ENCODE results near the gene GLMN.

The GLMN gene

DNA sequence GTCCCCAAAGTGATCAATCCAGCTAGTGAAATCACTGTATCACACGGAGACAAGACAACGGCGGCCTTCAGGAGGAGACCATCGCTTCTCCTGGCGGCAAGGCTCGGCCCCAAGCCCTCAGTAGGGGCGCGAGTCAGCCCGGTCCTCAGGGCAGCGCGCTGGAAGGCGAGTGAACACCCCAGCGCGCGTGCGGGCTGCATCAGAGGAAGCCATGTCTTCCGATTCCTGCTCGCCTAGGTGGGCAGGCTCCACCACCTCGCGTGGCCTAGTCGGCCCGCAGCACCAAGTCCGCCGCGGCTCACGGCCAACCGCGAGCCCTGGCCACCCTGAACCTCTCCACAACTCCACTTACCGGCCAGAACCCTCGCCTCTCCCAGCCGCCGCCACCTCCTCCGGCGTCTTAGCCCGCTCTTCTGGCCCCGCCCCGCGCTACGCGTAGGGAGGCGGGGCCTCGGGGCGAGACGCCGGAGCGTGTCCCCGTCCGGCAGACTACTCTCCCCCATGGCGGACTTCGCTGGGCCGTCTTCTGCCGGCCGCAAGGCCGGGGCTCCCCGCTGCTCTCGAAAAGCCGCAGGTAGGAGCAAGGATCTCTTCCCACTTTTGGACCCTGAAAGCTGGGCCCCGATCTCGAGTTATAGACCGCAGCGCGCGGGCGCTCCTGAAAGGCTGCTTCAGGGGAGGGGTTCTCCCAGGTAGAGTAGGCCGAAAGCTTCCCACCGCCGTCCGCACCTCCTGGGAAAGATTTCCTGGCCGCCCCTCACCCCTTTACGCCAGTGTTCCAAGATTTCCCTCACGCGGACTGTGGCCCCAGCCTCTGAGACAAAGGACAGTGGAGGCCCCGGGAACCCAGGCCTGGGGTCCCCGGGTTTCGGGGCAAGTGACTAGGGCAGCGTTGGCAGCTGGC is at the start of gene GLMN, which contains the start of gene RPAP2:
GLMN (minus strand) TSS at position 415 of the 904 bp plus-strand sequence. CDS start 988 bp downstream, outside the sequence.
RPAP2 (plus strand) TSS at position 487 of the 904 bp plus-strand sequence; CDS start at position 502, 15 bp downstream.
- Histone ChIP-seq H3K9me3 (ENCODE audit: control insufficient read depth in 2 of 2, low read length in 2 of 2) (no peaks in the 10 kb centered on the region), H3K36me3 (ENCODE audit: control insufficient read depth in 2 of 2, insufficient read depth in 2 of 2, low read length in 2 of 2) (peaks cover 0 to 4% of the 10 kb centered on the region in 2 donors), H3K27me3 (ENCODE audit: control insufficient read depth in 1 of 2, insufficient read depth in 2 of 2, low read length in 2 of 2) (no peaks in the 10 kb centered on the region), H3K4me3 (ENCODE audit: low read length in 2 of 2) (peak within 1 kb of the TSS; percentile 86 to 92), H3K27ac (ENCODE audit: low read length) (peak within 1 kb of the TSS; percentile 77), H3K4me1 (ENCODE audit: control insufficient read depth, insufficient read depth, low read length) (peaks cover 5% of the 10 kb centered on the region), H3K9ac (ENCODE audit: low read length in 2 of 2) (peak within 1 kb of the TSS; percentile 86 to 91)

- Histone ChIP-seq H3K9ac (ENCODE audit: low read length in 2 of 2) (no peak overlapping the region), H3K4me3 (ENCODE audit: low read length in 2 of 2) (no peak overlapping the region), H3K27me3 (ENCODE audit: control insufficient read depth in 1 of 2, insufficient read depth in 2 of 2, low read length in 2 of 2) (no peaks in the 10 kb centered on the region), H3K36me3 (ENCODE audit: control insufficient read depth in 2 of 2, insufficient read depth in 2 of 2, low read length in 2 of 2) (peaks cover 10 to 21% of the 10 kb centered on the region in 2 donors), H3K4me1 (ENCODE audit: control insufficient read depth, insufficient read depth, low read length) (no peaks in the 10 kb centered on the region), H3K27ac (ENCODE audit: low read length) (no peak overlapping the region), H3K9me3 (ENCODE audit: control insufficient read depth in 2 of 2, low read length in 2 of 2) (no peaks in the 10 kb centered on the region)
These were observed 48.3 kb upstream of the GLMN start for GRCh38 chr1:92346866-92347640.

DNA sequence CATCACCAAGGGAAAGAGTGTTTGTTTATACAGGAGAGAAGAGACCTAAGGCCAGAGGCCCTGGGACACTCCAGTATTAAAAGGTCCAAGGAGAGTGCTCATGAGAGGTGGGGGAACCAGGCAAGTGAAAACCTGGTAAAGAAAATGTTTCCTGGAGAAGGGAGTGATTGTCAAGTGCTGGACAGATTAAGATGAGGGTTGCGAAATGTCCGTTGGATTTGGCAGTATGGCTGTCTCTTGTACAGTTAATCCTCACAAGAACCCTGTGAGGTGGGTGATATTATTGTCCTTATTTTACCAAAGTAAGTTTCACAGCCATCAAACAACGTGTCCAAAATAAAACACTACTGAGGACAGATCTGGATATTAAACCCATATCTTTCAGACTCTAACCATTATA is 44.3 kb upstream of the GLMN start:
- Histone ChIP-seq H3K4me3 (ENCODE audit: low read length in 2 of 2) (no peak overlapping the region), H3K36me3 (ENCODE audit: control insufficient read depth in 2 of 2, insufficient read depth in 2 of 2, low read length in 2 of 2) (peaks cover 10 to 12% of the 10 kb centered on the region in 2 donors), H3K9ac (ENCODE audit: low read length in 2 of 2) (no peak overlapping the region), H3K4me1 (ENCODE audit: control insufficient read depth, insufficient read depth, low read length) (no peaks in the 10 kb centered on the region), H3K9me3 (ENCODE audit: control insufficient read depth in 2 of 2, low read length in 2 of 2) (no peaks in the 10 kb centered on the region), H3K27me3 (ENCODE audit: control insufficient read depth in 1 of 2, insufficient read depth in 2 of 2, low read length in 2 of 2) (no peaks in the 10 kb centered on the region), H3K27ac (ENCODE audit: low read length) (no peak overlapping the region)

DNA sequence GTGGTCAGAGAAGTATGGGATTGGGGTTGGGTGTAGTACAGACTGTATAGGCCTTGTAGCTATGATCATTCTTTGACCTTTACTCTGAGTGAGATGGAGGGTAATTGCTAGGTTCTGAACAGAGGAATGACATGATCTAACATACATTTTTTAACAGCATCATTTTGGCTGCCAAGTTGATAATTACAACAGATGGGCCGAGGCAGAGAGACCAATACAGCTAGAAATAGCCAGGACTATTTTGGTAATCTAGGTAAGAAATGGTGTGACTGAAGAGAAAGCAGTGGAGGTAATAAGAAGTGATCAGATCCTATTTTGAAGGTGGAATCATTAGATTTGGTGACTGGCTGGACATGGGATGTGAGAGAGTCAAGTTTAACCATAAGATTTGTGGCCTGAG is 43.6 kb upstream of the GLMN start:
- Histone ChIP-seq H3K36me3 (ENCODE audit: control insufficient read depth in 2 of 2, insufficient read depth in 2 of 2, low read length in 2 of 2) (peaks cover 9 to 11% of the 10 kb centered on the region in 2 donors), H3K27me3 (ENCODE audit: control insufficient read depth in 1 of 2, insufficient read depth in 2 of 2, low read length in 2 of 2) (no peaks in the 10 kb centered on the region), H3K9me3 (ENCODE audit: control insufficient read depth in 2 of 2, low read length in 2 of 2) (no peaks in the 10 kb centered on the region), H3K4me1 (ENCODE audit: control insufficient read depth, insufficient read depth, low read length) (no peaks in the 10 kb centered on the region), H3K4me3 (ENCODE audit: low read length in 2 of 2) (no peak overlapping the region), H3K9ac (ENCODE audit: low read length in 2 of 2) (no peak overlapping the region), H3K27ac (ENCODE audit: low read length) (no peak overlapping the region)

DNA sequence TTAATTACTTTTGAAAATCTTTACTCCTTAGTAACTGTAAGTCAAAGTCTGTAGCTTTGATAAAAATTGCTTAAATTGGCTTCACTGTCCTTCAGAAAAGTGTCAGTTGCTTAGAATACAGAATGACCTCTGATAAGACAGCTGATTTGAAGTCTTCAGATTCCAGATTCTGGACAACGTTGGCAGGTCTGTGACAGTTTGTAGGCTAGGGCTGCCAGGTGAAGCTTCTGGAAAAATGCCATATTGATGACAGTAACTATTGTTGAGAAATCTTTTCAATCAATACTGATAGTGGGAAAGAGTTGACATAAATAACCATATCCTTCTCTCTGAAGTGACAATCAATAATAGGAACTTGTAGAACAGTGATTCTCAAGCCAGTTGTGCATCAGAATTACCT is 41.4 kb upstream of the GLMN start:
- Histone ChIP-seq H3K9ac (ENCODE audit: low read length in 2 of 2) (no peak overlapping the region), H3K36me3 (ENCODE audit: control insufficient read depth in 2 of 2, insufficient read depth in 2 of 2, low read length in 2 of 2) (peaks cover 6 to 11% of the 10 kb centered on the region in 2 donors), H3K27me3 (ENCODE audit: control insufficient read depth in 1 of 2, insufficient read depth in 2 of 2, low read length in 2 of 2) (no peaks in the 10 kb centered on the region), H3K9me3 (ENCODE audit: control insufficient read depth in 2 of 2, low read length in 2 of 2) (no peaks in the 10 kb centered on the region), H3K27ac (ENCODE audit: low read length) (no peak overlapping the region), H3K4me1 (ENCODE audit: control insufficient read depth, insufficient read depth, low read length) (no peaks in the 10 kb centered on the region), H3K4me3 (ENCODE audit: low read length in 2 of 2) (no peak overlapping the region)

GRCh38 chr1:92333668-92334067 is 34.9 kb upstream of the GLMN start:
- Histone ChIP-seq H3K27me3 (ENCODE audit: control insufficient read depth in 1 of 2, insufficient read depth in 2 of 2, low read length in 2 of 2) (no peaks in the 10 kb centered on the region), H3K9me3 (ENCODE audit: control insufficient read depth in 2 of 2, low read length in 2 of 2) (no peaks in the 10 kb centered on the region), H3K4me1 (ENCODE audit: control insufficient read depth, insufficient read depth, low read length) (no peaks in the 10 kb centered on the region), H3K4me3 (ENCODE audit: low read length in 2 of 2) (no peak overlapping the region), H3K36me3 (ENCODE audit: control insufficient read depth in 2 of 2, insufficient read depth in 2 of 2, low read length in 2 of 2) (peaks cover 6 to 7% of the 10 kb centered on the region in 2 donors), H3K27ac (ENCODE audit: low read length) (no peak overlapping the region), H3K9ac (ENCODE audit: low read length in 2 of 2) (no peak overlapping the region)

DNA sequence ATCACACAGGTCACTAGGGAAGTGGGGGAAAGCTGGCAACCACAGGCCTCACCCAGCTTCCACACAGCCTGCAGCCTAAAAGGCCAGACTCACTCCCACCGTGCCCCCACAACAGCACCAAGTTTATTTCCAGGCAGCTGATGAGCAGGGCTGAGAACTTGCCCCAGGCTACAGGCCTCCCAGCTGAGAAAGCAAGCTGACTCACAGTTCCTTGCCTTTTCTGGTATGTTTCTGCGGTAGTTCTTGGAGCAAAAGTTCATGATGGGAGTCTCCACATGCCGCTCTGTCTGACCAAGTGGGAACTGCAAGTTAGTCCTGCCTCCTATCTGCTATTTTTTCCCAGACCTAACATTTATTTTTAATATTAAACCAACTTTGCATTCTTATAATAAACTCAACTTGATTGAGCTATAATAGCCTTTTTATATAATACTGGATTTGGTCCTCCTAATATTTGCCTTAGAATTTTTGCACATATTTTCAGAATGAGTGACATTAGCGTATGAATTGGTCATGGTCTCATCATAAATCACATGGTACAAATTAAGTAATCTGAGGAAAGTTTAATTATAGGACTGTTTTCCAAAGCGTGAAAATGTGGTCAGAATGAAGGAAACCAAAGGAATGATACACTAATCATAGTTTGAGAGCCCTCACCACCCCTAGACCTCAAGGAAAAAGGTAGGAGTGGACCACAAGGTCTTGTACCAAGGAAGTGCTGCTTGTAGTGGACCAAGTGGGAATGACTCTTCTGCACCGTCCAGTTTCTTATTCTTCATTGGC is 30.8 kb upstream of the GLMN start:
- no peaks in the 10 kb centered on the region for H3K4me1 ChIP-seq (ENCODE audit: control insufficient read depth, insufficient read depth, low read length)
- no peak overlapping the region for H3K9ac ChIP-seq (ENCODE audit: low read length in 2 of 2)
- H3K4me3 ChIP-seq (ENCODE audit: low read length in 2 of 2) = no peak overlapping the region
- H3K9me3 ChIP-seq (ENCODE audit: control insufficient read depth in 2 of 2, low read length in 2 of 2) = no peaks in the 10 kb centered on the region
- peaks cover 2 to 9% of the 10 kb centered on the region in 2 donors for H3K36me3 ChIP-seq (ENCODE audit: control insufficient read depth in 2 of 2, insufficient read depth in 2 of 2, low read length in 2 of 2)
- no peak overlapping the region for H3K27ac ChIP-seq (ENCODE audit: low read length)
- H3K27me3 ChIP-seq (ENCODE audit: control insufficient read depth in 1 of 2, insufficient read depth in 2 of 2, low read length in 2 of 2) = no peaks in the 10 kb centered on the region

- Histone ChIP-seq H3K9me3 (ENCODE audit: control insufficient read depth in 2 of 2, low read length in 2 of 2) (no peaks in the 10 kb centered on the region), H3K36me3 (ENCODE audit: control insufficient read depth in 2 of 2, insufficient read depth in 2 of 2, low read length in 2 of 2) (peaks cover 10% of the 10 kb centered on the region in 2 donors), H3K4me3 (ENCODE audit: low read length in 2 of 2) (no peak overlapping the region), H3K27ac (ENCODE audit: low read length) (no peak overlapping the region), H3K9ac (ENCODE audit: low read length in 2 of 2) (no peak overlapping the region), H3K4me1 (ENCODE audit: control insufficient read depth, insufficient read depth, low read length) (no peaks in the 10 kb centered on the region), H3K27me3 (ENCODE audit: control insufficient read depth in 1 of 2, insufficient read depth in 2 of 2, low read length in 2 of 2) (no peaks in the 10 kb centered on the region)
These were observed 29.0 kb upstream of the GLMN start for GRCh38 chr1:92327794-92328193.

DNA sequence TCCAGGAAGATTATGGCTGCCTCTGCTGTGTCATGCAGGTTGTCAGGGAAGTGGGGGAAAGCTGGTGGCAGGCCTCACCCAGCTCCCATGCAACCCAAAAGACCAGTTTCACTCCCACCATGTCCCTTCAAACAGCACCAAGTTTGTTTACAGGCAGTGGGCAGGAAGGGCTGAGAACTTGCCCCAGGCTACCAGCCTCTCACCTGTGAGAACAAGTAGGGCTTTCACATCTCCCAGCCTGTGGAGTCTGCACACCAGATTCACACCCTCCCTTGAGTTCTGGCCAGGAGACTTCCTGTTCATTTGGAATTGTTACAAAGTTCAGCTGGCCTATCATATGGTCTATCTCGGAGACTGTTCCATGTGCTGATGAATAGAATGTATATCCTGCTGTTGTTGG is 27.9 kb upstream of the GLMN start:
- no peak overlapping the region for H3K4me3 ChIP-seq (ENCODE audit: low read length in 2 of 2)
- no peaks in the 10 kb centered on the region for H3K4me1 ChIP-seq (ENCODE audit: control insufficient read depth, insufficient read depth, low read length)
- H3K36me3 ChIP-seq (ENCODE audit: control insufficient read depth in 2 of 2, insufficient read depth in 2 of 2, low read length in 2 of 2) = peaks cover 10% of the 10 kb centered on the region in 2 donors
- H3K27me3 ChIP-seq (ENCODE audit: control insufficient read depth in 1 of 2, insufficient read depth in 2 of 2, low read length in 2 of 2) = no peaks in the 10 kb centered on the region
- H3K9me3 ChIP-seq (ENCODE audit: control insufficient read depth in 2 of 2, low read length in 2 of 2) = no peaks in the 10 kb centered on the region
- no peak overlapping the region for H3K27ac ChIP-seq (ENCODE audit: low read length)
- H3K9ac ChIP-seq (ENCODE audit: low read length in 2 of 2) = no peak overlapping the region

GRCh38 chr1:92324784-92325183 is 26.0 kb upstream of the GLMN start:
- Histone ChIP-seq H3K27me3 (ENCODE audit: control insufficient read depth in 1 of 2, insufficient read depth in 2 of 2, low read length in 2 of 2) (no peaks in the 10 kb centered on the region), H3K4me3 (ENCODE audit: low read length in 2 of 2) (no peak overlapping the region)

More at GRCh38 chr1:92324784-92325183, 26.0 kb upstream of the GLMN start:
- H3K36me3 ChIP-seq (ENCODE audit: control insufficient read depth in 2 of 2, insufficient read depth in 2 of 2, low read length in 2 of 2) = peaks cover 10% of the 10 kb centered on the region in 2 donors
- no peak overlapping the region for H3K9ac ChIP-seq (ENCODE audit: low read length in 2 of 2)
- H3K27ac ChIP-seq (ENCODE audit: low read length) = no peak overlapping the region
- H3K4me1 ChIP-seq (ENCODE audit: control insufficient read depth, insufficient read depth, low read length) = no peaks in the 10 kb centered on the region
- no peaks in the 10 kb centered on the region for H3K9me3 ChIP-seq (ENCODE audit: control insufficient read depth in 2 of 2, low read length in 2 of 2)

All from stomach smooth muscle (tissue), 2 donors.